AG08396 (cell line): Measurements from ENCODE around the gene CAPN13.

Source experiments
- DNase-seq: peaks from one replicate; pipeline ENCODE4 v3.0.0; 2012; ENCODE audit warnings: low spot score, mixed read lengths

The CAPN13 gene

GRCh38 chr2:30730736-30731647, 76.3 kb downstream of the CAPN13 start:
- no peak for DNase-seq

GRCh38 chr2:30729031-30729430, 78.2 kb downstream of the CAPN13 start:
- DNase-seq, result no peak

DNA sequence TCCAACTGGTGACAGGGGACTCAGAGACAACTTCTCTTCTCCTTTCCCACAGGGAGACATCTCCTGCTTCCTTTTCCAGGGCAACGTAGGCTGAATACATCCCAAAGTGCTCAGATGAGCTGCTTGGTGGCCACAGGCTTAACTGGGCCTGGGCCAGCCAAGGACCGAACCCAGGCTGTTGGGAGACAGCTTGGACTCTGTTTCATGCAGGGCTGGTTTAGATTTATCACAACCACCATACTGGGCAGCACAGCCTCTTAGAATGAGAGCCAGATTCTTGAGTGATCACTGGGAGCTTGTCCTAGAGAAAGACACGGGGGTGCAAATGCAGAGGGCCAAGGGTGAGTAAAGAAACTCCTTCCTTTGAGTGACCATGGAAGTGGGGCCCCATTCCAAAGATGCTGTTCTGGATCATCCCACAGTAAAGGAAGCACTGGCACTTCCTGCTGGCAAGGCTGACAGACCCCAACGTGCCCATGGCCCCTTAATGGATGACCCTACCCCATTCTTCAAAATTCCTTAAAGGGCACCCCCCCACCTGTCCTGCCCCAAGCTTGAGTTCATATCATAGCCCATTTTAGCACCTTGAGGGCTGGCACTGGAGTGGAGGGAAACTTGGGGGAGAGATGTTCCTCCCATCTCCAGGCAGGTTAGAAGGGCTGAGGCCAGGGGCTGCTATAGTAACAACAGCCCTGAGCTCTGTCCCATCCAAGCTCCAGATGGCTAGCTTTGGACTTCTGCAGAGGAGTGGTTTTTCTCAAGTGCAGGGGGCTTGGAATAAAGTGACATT, 84.1 kb downstream of the CAPN13 start:
- DNase-seq, result no peak

DNA sequence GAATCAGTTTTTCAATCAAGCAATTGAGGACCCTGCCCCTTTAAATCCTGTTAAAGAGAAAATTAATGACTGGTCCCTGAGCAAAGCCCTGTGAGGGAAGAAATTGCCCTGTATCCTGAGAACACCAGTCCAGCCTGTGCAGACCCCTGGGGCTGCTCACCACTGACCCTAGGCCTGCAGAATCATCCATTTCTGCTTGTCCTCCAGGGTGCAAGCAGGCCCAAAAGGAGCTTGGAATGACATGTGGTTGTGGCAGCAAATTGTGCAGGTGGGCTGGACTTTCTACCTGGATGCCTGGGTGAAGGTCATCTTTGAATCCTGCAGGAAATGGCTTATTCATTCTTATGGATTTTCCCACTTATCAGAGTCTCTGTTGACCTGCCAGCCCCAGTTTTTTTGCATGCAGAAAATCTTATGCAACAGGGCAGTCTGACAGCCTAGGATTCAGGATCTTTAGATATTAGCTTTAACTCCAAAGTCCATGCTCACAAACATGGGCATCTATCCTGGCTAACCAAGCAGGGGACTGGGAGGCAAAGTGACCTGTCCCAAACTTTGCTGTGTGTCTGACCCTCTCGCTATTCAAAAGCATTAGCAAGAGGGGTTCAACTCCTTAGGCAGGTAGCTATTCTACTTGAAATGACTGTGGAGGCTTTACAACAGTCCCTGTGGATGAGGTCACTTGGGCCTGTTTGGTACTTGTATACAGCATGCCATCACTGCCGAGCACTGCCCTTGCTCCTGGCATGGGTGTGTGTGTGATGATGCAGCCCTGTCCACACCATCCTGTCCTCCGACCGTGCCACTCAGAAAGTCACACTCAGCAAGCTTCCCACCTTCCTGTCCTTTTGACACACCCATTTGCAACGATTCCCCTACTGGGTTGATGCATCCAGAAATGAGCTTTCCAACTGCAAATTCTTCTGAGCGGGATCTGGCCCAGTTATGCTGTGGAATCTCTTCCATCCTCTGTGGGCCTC, 85.3 kb downstream of the CAPN13 start:
- DNase-seq, result no peak

- no peak for DNase-seq
These were observed 86.0 kb downstream of the CAPN13 start for GRCh38 chr2:30721241-30721640.

DNA sequence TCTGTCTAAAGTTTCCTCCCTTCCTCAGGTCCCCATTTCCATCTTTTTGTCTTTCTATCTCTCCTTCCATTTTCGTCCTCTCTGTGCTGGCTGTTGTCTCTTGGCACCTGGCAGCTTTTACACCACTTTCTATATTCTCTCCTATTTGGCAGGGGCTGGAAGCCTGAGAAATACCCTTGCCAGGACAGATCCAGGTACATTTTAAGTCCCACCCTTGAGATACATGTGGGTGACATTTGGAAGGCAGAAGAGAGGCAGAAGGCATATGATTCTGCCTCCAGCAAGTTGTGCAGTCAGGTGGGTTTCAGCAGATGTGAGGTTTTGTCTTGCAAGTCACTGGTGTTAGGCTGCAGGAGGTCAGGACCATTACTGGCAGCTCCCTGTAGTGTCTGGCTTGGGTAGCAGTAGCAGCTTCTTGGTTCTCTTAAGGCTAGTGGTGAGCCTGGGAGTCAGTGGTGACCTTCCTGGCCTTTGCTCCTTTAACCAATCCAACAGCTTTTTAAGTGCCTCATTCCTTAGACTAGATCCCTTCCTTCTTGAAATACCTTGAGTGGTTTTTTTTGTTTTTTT, 90.1 kb downstream of the CAPN13 start:
- DNase-seq, result no peak

DNA sequence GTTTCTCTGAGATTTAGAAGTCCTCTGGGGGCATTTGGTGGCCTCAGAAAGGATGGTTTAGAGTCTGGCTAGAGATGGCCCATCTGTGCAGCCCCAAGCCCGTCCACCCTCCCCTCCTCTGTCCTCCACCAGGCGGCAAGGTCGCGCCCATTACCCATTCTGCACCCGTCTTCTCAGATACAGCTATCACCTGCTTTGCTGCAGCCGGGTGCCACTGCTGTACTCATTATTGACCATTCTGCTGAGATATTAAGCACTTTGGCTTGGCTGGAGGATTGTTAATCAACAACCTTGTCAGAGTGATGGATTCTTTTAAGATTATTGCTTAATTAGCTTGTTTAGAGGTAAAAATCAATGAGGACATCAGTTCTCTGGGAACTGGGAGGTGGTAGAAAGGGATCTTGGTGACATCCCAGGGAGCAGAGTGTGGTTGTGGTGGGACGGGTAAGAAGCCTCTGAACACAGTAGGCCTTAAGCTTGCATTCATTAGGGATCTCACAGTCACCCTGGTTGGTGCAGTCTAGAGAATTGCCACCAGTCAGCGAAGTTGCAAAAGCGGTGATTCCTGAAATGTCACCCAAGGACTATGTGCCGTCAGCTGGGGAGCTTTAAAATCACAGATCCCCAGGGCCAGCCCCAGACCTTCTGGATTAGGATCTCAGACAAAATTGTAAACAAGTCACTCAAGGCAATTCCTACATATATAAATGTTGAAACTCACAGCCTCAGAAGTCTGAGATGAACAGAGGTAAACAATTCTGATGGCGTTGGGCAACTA, 90.9 kb downstream of the CAPN13 start:
- DNase-seq, result no peak

DNA sequence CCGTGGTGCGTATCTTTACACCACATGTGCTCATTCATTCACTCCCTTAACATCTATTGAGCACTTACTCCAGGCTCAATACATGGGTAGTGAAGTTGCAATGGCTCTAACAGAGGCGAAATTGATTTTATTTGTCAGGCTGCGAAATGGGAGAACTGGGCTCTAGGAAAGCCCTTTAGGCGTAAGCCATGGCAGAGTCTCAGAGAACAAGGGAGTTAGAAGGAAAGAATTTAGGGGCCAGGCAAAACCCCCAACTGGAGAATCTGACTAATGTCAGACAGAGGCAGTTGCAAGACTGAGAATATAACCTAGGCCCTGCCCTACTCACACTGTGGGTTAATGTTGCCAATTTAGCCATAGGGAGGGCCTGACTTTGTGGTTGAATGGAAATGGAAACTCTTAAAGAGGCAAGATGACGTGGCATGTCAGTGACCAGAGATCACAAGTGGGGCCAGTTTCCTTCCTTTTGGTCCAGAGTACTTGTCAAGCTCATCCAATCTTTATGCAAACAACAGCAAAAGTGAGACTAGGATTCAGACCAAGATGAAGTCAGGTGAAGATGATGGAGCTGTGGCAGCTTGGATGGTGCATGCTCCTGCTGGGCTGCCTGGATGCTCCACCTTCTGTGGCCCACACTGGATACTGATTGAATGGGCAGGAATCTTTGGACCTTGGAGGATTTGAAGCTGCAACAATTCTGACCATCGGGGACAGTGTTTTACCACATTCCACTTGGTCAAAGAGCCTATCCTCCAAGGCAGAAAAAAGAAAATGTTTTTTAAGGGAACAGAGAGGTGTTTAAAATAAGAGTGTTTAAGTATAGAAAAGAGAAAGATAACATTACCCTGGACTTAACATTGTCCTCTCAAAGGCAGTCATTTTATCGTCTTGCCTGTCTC, 92.2 kb downstream of the CAPN13 start:
- DNase-seq, result no peak

DNA sequence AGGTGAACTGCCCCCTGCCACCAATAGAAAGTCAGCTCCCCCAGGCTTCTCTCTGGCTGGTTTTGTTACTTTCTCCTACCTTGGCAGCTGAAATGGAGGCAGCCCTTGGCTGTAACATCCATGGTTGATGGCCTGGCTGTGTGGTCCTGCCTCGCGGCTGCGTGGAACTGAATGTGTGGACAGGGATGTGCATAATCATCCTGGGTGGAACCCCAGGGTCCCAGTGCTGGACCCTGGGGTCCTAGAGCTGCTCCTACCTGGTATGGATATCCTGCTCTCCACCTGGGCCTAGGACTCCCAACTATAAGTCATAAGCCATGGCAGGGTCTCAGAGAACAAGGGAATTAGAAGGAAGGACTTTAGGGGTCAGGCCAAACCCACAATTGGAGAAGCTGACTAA, 93.5 kb downstream of the CAPN13 start:
- DNase-seq, result no peak

DNA sequence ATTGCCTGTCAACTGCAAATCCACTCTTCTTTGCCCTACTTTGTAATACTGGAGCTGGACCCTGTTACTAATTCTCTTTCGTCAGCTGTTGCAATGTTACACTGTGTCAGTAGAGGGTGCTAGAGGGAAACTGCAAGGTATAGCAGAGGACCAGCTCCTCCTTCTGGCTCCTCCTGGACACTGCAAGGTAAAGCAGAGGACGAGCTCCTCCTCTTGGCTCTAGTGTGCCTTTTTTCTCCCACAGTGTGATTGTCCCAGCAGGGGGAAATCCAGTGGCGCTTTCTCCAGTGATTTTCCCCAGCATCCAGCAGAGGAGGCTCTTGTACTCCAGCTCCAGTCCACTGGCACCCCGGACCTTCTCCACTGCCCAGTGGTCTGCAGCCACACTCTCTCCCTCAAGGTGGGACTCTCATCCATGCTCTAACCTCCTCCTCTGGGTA, 95.6 kb downstream of the CAPN13 start:
- peak; percentile 82 for DNase-seq

- no peak for DNase-seq
These were observed 96.8 kb downstream of the CAPN13 start for GRCh38 chr2:30710461-30710860.

DNA sequence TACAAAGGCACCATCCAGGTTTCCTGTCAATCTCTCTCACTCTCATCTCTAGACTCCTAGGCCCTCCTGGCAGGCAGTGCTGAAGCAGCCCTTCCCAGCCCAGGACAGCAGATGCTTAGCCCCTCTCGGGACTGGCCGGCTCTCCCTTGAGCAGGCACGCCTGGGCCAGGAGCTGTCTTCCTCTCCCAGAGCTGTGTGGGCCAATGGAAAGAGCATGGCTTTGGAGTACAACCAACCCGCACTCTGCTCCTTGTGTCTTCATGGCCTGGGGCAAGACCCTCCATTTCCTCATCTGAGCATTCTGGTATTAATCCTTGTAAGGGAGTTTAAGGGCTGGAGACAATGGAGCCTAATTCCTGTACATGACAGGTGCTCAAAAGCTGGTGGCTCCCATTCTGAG, 97.2 kb downstream of the CAPN13 start:
- DNase-seq, result no peak

GRCh38 chr2:30709516-30709915, 97.7 kb downstream of the CAPN13 start:
- no peak for DNase-seq

DNA sequence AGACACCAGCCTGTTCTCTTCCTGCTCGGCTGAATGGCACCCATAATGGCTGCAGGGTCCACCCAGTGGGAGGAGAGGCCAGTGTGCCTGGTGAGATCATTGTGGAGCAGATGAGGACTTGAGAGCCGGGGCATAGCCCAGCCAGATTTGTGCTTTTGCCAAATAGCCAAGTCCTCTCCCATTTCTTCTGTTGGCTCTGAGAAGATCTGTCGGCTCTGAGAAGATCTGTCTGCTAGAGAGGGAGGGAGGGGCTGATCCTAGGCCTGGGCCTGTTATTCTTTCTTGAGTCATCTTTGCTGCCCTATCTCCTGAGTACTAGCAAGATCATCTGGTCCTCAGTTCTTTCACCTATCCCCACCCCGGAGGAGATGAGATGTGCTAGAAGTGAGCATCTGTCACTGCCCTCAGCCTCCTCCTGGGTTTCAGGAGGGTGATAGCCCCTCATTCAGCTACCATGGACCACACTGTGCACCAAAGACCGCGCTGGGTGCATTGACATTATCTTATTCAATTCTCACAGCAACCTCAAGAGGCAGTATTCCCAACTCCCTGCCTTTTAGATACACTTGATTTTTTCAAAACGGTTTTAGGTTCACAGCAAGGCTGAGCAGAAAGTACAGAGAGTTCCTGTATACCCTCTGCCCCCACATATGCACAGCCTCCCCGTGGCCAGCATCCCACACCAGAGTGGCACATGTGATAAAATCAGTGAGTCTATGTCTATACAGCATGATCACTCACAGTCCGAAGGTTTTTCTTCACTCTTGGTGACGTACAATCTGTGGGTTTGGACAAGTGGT, 98.6 kb downstream of the CAPN13 start:
- DNase-seq, result peak; percentile 43

- DNase-seq, result no peak
These were observed 99.8 kb downstream of the CAPN13 start for GRCh38 chr2:30707304-30707903.

GRCh38 chr2:30706534-30707303, 100.5 kb downstream of the CAPN13 start:
- peak; percentile 60 for DNase-seq

GRCh38 chr2:30705711-30706533, 101.3 kb downstream of the CAPN13 start:
- no peak for DNase-seq
